Tibial artery (tissue), 4 donors: ENCODE results near the gene CSAG3.
"Not testable (repeated sequence)": the region's sequence is repeated elsewhere in the genome, so short reads cannot be mapped to it uniquely, and the experiment has no call there.

Experiments
- DNase-seq, 2 donors: peaks; one replicate each; pipeline ENCODE4 v3.0.0-alpha.2; 2019
- H3K27ac ChIP-seq, 2 donors: fragments of 200-600 bp; sonication (generic) in 1 of 2; 1 replicate in 1 of 2; 2 replicates in 1 of 2; pipeline ENCODE4 v1.5.1; 2018 to 2019; ENCODE audit warnings: mild to moderate bottlenecking in 1 of 2
- H3K27me3 ChIP-seq, 2 donors: fragments of 200-600 bp; sonication (generic) in 1 of 2; one replicate each; pipeline versions ENCODE4 v1.5.1 to v1.6.0; 2016 to 2019
- H3K36me3 ChIP-seq, 3 donors: fragments of 200-600 bp; sonication (generic) in 2 of 3; one replicate each; pipeline ENCODE4 v1.5.1; 2016 to 2019; ENCODE audit warnings: mild to moderate bottlenecking in 2 of 3
- H3K4me1 ChIP-seq, 4 donors: fragments of 200-600 bp; sonication (generic) in 2 of 4; 1 replicate in 3 of 4; 2 replicates in 1 of 4; pipeline ENCODE4 v1.5.1; 2016 to 2019
- H3K4me3 ChIP-seq, 2 donors: fragments of 200-600 bp; sonication (generic) in 1 of 2; 1 replicate in 1 of 2; 2 replicates in 1 of 2; pipeline ENCODE4 v1.5.1; 2018 to 2019; ENCODE audit warnings: mild to moderate bottlenecking in 2 of 2
- H3K9me3 ChIP-seq, 3 donors: fragments of 200-600 bp; sonication (generic) in 1 of 3; one replicate each; pipeline ENCODE4 v1.5.1; 2016 to 2019
- intact Hi-C: fragments of 100-400 bp; cut with DNase I; formaldehyde crosslinking; loops from one replicate; pipeline ENCODE4 v1.15.0; 2023; ENCODE audit warnings: low total_unique reads
- TF ChIP-seq, protein P1 (sequence below), 2 experiments: fragments of 200-600 bp in 1 of 2; fragments of 450-650 bp in 1 of 2; IDR thresholded peaks; one replicate each; pipeline ENCODE4 v1.5.1; 2017 to 2019; ENCODE audit warnings: antibody characterized with exemption in 2 of 2, mild to moderate bottlenecking in 1 of 2, moderate library complexity in 1 of 2

The CSAG3 gene

GRCh38 chrX:152758918-152759317 is at the start of gene CSAG3:
CSAG3 (plus strand) TSS chrX:152759218.
- H3K36me3 ChIP-seq, H3K27me3 ChIP-seq, H3K9me3 ChIP-seq, H3K4me3 ChIP-seq, DNase-seq, H3K4me1 ChIP-seq, intact Hi-C loops, H3K27ac ChIP-seq: not testable (repeated sequence)

- DNase-seq, H3K27me3 ChIP-seq, H3K36me3 ChIP-seq, H3K4me3 ChIP-seq, H3K27ac ChIP-seq, intact Hi-C loops, H3K9me3 ChIP-seq, H3K4me1 ChIP-seq: not testable (repeated sequence)
Measured at GRCh38 chrX:152713195-152713594, 45.8 kb upstream of the CSAG3 start.

DNA sequence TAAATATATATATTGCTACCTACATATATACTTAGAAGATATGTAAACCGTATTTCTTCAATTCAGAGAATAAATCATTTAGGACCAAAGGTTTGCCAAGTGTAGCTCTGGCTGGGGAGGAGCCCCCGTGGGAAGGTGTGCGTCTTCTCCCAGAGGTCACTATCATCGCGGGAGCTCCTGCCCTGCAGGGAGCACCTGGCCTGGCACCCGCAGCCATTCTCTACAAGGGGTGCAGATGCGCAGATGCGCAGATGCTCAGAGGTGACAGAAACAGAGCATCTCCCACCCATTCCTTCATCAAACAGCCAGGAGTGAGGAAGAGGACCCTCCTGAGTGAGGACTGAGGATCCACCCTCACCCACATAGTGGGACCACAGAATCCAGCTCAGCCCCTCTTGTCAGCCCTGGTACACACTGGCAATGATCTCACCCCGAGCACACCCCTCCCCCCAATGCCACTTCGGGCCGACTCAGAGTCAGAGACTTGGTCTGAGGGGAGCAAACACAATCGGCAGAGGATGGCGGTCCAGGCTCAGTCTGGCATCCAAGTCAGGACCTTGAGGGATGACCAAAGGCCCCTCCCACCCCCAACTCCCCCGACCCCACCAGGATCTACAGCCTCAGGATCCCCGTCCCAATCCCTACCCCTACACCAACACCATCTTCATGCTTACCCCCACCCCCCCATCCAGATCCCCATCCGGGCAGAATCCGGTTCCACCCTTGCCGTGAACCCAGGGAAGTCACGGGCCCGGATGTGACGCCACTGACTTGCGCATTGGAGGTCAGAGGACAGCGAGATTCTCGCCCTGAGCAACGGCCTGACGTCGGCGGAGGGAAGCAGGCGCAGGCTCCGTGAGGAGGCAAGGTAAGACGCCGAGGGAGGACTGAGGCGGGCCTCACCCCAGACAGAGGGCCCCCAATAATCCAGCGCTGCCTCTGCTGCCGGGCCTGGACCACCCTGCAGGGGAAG is 44.9 kb upstream of the CSAG3 start, which contains the start of gene MAGEA2B:
TSS of gene MAGEA2B (plus strand) at position 814 of the 973 bp plus-strand sequence. CDS start 2,479 bp downstream, outside the sequence.
- H3K4me1 ChIP-seq, H3K36me3 ChIP-seq, H3K9me3 ChIP-seq, H3K27ac ChIP-seq, H3K4me3 ChIP-seq, DNase-seq, intact Hi-C loops, H3K27me3 ChIP-seq: not testable (repeated sequence)

DNA sequence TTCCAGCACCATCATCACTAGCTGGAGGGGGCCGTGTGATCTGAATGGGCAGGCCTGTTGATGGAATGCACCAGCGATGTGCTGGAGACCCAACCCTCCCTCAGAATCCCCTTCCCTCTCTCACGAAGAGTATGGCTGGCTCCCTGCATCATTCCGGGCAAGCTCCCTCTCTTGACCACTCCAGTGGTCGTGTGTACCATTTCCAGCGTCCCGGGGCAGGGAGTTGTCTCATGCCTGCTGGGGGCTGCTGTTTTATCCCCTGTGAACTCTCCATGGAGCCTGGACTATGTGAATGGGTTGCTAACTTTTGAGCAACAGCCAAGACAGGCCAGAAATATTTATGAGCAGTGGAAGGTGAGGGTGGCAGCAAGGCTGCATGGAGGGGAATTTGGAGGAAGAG is 33.6 kb upstream of the CSAG3 start:
- H3K27me3 ChIP-seq = no peaks in the 10 kb centered on the region
- H3K9me3 ChIP-seq = no peaks in the 10 kb centered on the region
- intact Hi-C loops = no loop called here
- no peak for DNase-seq
- no peak overlapping the region for H3K4me3 ChIP-seq
- H3K4me1 ChIP-seq = no peaks in the 10 kb centered on the region
- TF ChIP-seq, protein P1, sequence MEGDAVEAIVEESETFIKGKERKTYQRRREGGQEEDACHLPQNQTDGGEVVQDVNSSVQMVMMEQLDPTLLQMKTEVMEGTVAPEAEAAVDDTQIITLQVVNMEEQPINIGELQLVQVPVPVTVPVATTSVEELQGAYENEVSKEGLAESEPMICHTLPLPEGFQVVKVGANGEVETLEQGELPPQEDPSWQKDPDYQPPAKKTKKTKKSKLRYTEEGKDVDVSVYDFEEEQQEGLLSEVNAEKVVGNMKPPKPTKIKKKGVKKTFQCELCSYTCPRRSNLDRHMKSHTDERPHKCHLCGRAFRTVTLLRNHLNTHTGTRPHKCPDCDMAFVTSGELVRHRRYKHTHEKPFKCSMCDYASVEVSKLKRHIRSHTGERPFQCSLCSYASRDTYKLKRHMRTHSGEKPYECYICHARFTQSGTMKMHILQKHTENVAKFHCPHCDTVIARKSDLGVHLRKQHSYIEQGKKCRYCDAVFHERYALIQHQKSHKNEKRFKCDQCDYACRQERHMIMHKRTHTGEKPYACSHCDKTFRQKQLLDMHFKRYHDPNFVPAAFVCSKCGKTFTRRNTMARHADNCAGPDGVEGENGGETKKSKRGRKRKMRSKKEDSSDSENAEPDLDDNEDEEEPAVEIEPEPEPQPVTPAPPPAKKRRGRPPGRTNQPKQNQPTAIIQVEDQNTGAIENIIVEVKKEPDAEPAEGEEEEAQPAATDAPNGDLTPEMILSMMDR (IDR thresholded peaks at IDR 0.05) = no peak
- H3K36me3 ChIP-seq = no peaks in the 10 kb centered on the region
- H3K27ac ChIP-seq = no peak overlapping the region

- H3K4me3 ChIP-seq = no peak within 1 kb of the TSS
- H3K9me3 ChIP-seq = no peaks in the 10 kb centered on the region
- no peaks in the 10 kb centered on the region for H3K27me3 ChIP-seq
- no peak within 1 kb of the TSS for H3K27ac ChIP-seq
- no peaks in the 10 kb centered on the region for H3K4me1 ChIP-seq
- intact Hi-C loops = no loop called here
- TF ChIP-seq, protein P1 (IDR thresholded peaks at IDR 0.05) = no peak
- no peak for DNase-seq
- no peaks in the 10 kb centered on the region for H3K36me3 ChIP-seq
Measured at GRCh38 chrX:152733261-152733975, 25.6 kb upstream of the CSAG3 start, which contains the start of the genes CSAG1 and MAGEA12. CSAG1 (minus strand) TSS chrX:152733721; CDS start chrX:152732460, 1,261 bp downstream. MAGEA12 (plus strand) TSS chrX:152733757; CDS start chrX:152736162, 2,405 bp downstream.

- H3K36me3 ChIP-seq, H3K4me1 ChIP-seq, intact Hi-C loops, H3K27me3 ChIP-seq, DNase-seq, H3K27ac ChIP-seq, H3K9me3 ChIP-seq, H3K4me3 ChIP-seq: not testable (repeated sequence)
Measured at GRCh38 chrX:152734143-152734858, 24.7 kb upstream of the CSAG3 start.

DNA sequence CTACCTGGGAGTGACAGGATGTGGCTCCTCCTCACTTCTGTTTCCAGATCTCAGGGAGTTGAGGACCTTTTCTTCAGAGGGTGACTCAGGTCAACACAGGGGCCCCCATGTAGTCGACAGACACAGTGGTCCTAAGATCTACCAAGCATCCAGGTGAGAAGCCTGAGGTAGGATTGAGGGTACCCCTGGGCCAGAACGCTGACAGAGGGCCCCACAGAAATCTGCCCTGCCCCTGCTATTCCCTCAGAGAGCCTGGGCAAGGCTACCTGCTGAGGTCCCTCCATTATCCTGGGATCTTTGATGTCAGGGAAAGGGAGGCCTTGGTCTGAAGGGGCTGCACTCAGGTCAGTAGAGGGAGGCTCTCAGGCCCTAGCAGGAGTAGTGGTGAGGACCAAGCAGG is 23.9 kb upstream of the CSAG3 start:
- H3K27me3 ChIP-seq = no peaks in the 10 kb centered on the region
- H3K36me3 ChIP-seq = no peaks in the 10 kb centered on the region
- no peaks in the 10 kb centered on the region for H3K4me1 ChIP-seq
- H3K9me3 ChIP-seq = no peaks in the 10 kb centered on the region
- TF ChIP-seq, protein P1 (IDR thresholded peaks at IDR 0.05) = no peak
- no peak overlapping the region for H3K4me3 ChIP-seq
- DNase-seq = no peak
- H3K27ac ChIP-seq = no peak overlapping the region
- intact Hi-C loops = no loop called here
